Mesothelial cell of epicardium (in vitro differentiated cells): ENCODE results near the gene NKX6-1. TPM values are rescaled to one million over a fixed set of nuclear protein-coding genes. Genes with fewer than 3 reads are reported as not detected.

Experiments
- DNase-seq, 2 experiments: peaks; one replicate each; pipeline ENCODE4 v3.0.0; 2021; ENCODE audit warnings: low spot score in 2 of 2; ENCODE audit not compliant: unreplicated experiment in 2 of 2
- H3K27ac Mint-ChIP-seq: 2 replicates; pipeline ENCODE4 v1.8.0; 2021; ENCODE audit warnings: mixed read lengths
- H3K27me3 Mint-ChIP-seq: 2 replicates; pipeline ENCODE4 v1.8.0; 2021; ENCODE audit warnings: low read depth, mixed read lengths
- H3K36me3 Mint-ChIP-seq: 2 replicates; pipeline ENCODE4 v1.8.0; 2021; ENCODE audit warnings: mixed read lengths
- H3K4me1 Mint-ChIP-seq: 2 replicates; pipeline ENCODE4 v1.8.0; 2021; ENCODE audit warnings: mixed read lengths
- H3K4me3 Mint-ChIP-seq: 2 replicates; pipeline ENCODE4 v1.8.0; 2021; ENCODE audit warnings: mild to moderate bottlenecking, moderate library complexity, mixed read lengths
- H3K9me3 Mint-ChIP-seq: 2 replicates; pipeline ENCODE4 v1.8.0; 2021; ENCODE audit warnings: mixed read lengths
- CTCF ChIP-seq: fragments of 200-600 bp; sonication (generic); IDR thresholded peaks from one replicate; pipeline ENCODE4 v1.5.0; 2021; ENCODE audit warnings: antibody characterized with exemption; ENCODE audit not compliant: unreplicated experiment
- total RNA-seq: library from RNA; stranded (reverse); gene quantifications from 3 replicates; pipeline ENCODE4 v1.2.1, GENCODE V29; 2021

NKX6-1 gene
- total RNA-seq, 1 donor from 2014 or later, result not detected

GRCh38 chr4:84511703-84512102, 12.6 kb upstream of the NKX6-1 start:
- Mint-ChIP-seq H3K27ac (no peak overlapping the region), H3K4me1 (peaks cover 9% of the 10 kb centered on the region), H3K4me3 (no peak overlapping the region), H3K36me3 (no peaks in the 10 kb centered on the region), H3K27me3 (peaks cover 45% of the 10 kb centered on the region), H3K9me3 (no peaks in the 10 kb centered on the region)
- no peak for DNase-seq
- no peak for TF ChIP-seq CTCF

GRCh38 chr4:84507941-84508340, 8.8 kb upstream of the NKX6-1 start:
- TF ChIP-seq CTCF, result no peak
- no peaks in the 10 kb centered on the region for H3K9me3 Mint-ChIP-seq
- H3K4me3 Mint-ChIP-seq, result no peak overlapping the region
- H3K27ac Mint-ChIP-seq, result no peak overlapping the region
- H3K36me3 Mint-ChIP-seq, result no peaks in the 10 kb centered on the region
- peaks cover 62% of the 10 kb centered on the region for H3K27me3 Mint-ChIP-seq
- DNase-seq, result no peak
- peaks cover 2% of the 10 kb centered on the region for H3K4me1 Mint-ChIP-seq

- no peak overlapping the region for H3K27ac Mint-ChIP-seq
- H3K4me3 Mint-ChIP-seq, result no peak overlapping the region
- peaks cover 76% of the 10 kb centered on the region for H3K27me3 Mint-ChIP-seq
- no peak for DNase-seq
- H3K9me3 Mint-ChIP-seq, result no peaks in the 10 kb centered on the region
- no peak for TF ChIP-seq CTCF
- H3K36me3 Mint-ChIP-seq, result no peaks in the 10 kb centered on the region
- peaks cover 4% of the 10 kb centered on the region for H3K4me1 Mint-ChIP-seq
Measured at GRCh38 chr4:84504821-84505220, 5.7 kb upstream of the NKX6-1 start.

- no peak for DNase-seq
- H3K36me3 Mint-ChIP-seq, result no peaks in the 10 kb centered on the region
- H3K9me3 Mint-ChIP-seq, result no peaks in the 10 kb centered on the region
- TF ChIP-seq CTCF, result peak; percentile 58
- peaks cover 12% of the 10 kb centered on the region for H3K4me1 Mint-ChIP-seq
- peaks cover 82% of the 10 kb centered on the region for H3K27me3 Mint-ChIP-seq
- no peak overlapping the region for H3K4me3 Mint-ChIP-seq
- no peak overlapping the region for H3K27ac Mint-ChIP-seq
Measured at GRCh38 chr4:84503495-84504437, 4.7 kb upstream of the NKX6-1 start.

GRCh38 chr4:84502955-84503373, 3.9 kb upstream of the NKX6-1 start:
- peaks cover 17% of the 10 kb centered on the region for H3K4me1 Mint-ChIP-seq
- peaks cover 82% of the 10 kb centered on the region for H3K27me3 Mint-ChIP-seq
- H3K27ac Mint-ChIP-seq, result no peak overlapping the region
- H3K9me3 Mint-ChIP-seq, result no peaks in the 10 kb centered on the region
- no peak for DNase-seq
- TF ChIP-seq CTCF, result no peak
- H3K36me3 Mint-ChIP-seq, result no peaks in the 10 kb centered on the region
- H3K4me3 Mint-ChIP-seq, result no peak overlapping the region
